Neural crest cell (in vitro differentiated cells): ENCODE results near the gene HIRA. TPM values are rescaled to one million over a fixed set of nuclear protein-coding genes. Genes with fewer than 3 reads are reported as not detected.

ENCODE experiments used
- DNase-seq: peaks from one replicate; pipeline ENCODE4 v3.0.0; 2021; ENCODE audit warnings: low read depth, mixed read lengths, low spot score
- H3K27ac Mint-ChIP-seq: one replicate; pipeline ENCODE4 v1.8.0; 2021; ENCODE audit warnings: mild to moderate bottlenecking, mixed read lengths; ENCODE audit not compliant: unreplicated experiment
- H3K27me3 Mint-ChIP-seq: 2 replicates; pipeline ENCODE4 v1.8.0; 2021; ENCODE audit warnings: low read depth, mild to moderate bottlenecking, mixed read lengths
- H3K36me3 Mint-ChIP-seq: 2 replicates; pipeline ENCODE4 v1.8.0; 2021; ENCODE audit warnings: low read depth, mild to moderate bottlenecking, mixed read lengths
- H3K4me1 Mint-ChIP-seq: 2 replicates; pipeline ENCODE4 v1.8.0; 2021; ENCODE audit warnings: mixed read lengths
- H3K4me3 Mint-ChIP-seq: one replicate; pipeline ENCODE4 v1.8.0; 2021; ENCODE audit warnings: mild to moderate bottlenecking, mixed read lengths
- H3K9me3 Mint-ChIP-seq: 2 replicates; pipeline ENCODE4 v1.8.0; 2021; ENCODE audit warnings: mixed read lengths
- total RNA-seq: library from RNA; stranded (reverse); gene quantifications from 2 replicates; pipeline ENCODE4 v1.2.1, GENCODE V29; 2021
- TF ChIP-seq, protein P1 (sequence below): fragments of 200-600 bp; sonication (generic); conservative IDR thresholded peaks from 2 replicates; pipeline ENCODE4 v1.5.0; 2021; ENCODE audit warnings: antibody characterized with exemption, mild to moderate bottlenecking

Gene HIRA
- total RNA-seq, 1 donor from 2014 or later = 57.1 TPM

DNA sequence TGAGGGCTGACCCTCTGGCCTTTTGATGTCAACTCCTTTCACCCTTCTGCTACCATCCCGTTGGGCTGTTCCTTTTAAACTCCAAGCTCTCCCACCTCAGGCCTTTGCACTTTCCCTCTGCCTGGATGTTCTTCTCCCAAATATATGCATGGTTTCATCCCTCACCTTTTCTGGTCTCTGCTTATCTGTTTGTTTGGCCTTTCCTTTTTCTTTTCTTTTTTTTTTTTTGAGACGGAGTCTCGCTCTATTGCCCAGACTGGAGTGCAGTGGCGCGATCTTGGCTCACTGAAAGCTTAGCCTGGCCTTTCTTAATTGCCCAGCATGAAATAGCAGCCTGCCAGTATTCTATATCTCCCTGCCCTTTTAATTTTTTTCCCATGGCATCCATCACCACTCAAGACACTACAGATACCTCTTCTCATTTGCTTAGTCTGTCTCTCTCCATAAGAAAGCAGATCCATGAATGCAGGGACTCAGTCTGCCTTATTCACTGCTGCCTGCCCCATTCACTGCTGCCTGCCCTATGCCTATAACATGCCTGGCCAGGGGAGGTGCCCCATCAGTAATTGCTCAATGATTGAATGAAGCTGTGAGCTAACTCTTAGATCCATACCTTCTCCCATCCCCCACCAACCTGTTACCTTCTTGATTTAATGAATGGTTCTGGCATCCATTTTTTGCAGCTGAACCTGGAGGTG lies 81.6 kb downstream of the HIRA start:
- DNase-seq = no peak
- no peaks in the 10 kb centered on the region for H3K27me3 Mint-ChIP-seq
- peak overlapping the region; percentile 13 for H3K27ac Mint-ChIP-seq
- TF ChIP-seq, protein P1, sequence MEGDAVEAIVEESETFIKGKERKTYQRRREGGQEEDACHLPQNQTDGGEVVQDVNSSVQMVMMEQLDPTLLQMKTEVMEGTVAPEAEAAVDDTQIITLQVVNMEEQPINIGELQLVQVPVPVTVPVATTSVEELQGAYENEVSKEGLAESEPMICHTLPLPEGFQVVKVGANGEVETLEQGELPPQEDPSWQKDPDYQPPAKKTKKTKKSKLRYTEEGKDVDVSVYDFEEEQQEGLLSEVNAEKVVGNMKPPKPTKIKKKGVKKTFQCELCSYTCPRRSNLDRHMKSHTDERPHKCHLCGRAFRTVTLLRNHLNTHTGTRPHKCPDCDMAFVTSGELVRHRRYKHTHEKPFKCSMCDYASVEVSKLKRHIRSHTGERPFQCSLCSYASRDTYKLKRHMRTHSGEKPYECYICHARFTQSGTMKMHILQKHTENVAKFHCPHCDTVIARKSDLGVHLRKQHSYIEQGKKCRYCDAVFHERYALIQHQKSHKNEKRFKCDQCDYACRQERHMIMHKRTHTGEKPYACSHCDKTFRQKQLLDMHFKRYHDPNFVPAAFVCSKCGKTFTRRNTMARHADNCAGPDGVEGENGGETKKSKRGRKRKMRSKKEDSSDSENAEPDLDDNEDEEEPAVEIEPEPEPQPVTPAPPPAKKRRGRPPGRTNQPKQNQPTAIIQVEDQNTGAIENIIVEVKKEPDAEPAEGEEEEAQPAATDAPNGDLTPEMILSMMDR = no peak
- peaks cover 50% of the 10 kb centered on the region for H3K36me3 Mint-ChIP-seq
- H3K9me3 Mint-ChIP-seq = peaks cover 4% of the 10 kb centered on the region
- no peak overlapping the region for H3K4me3 Mint-ChIP-seq
- H3K4me1 Mint-ChIP-seq = no peaks in the 10 kb centered on the region

- no peak overlapping the region for H3K27ac Mint-ChIP-seq
- no peak overlapping the region for H3K4me3 Mint-ChIP-seq
- peaks cover 68% of the 10 kb centered on the region for H3K36me3 Mint-ChIP-seq
- H3K4me1 Mint-ChIP-seq = no peaks in the 10 kb centered on the region
- H3K9me3 Mint-ChIP-seq = peaks cover 11% of the 10 kb centered on the region
- no peaks in the 10 kb centered on the region for H3K27me3 Mint-ChIP-seq
- DNase-seq = no peak
- TF ChIP-seq, protein P1 = no peak
Observed at GRCh38 chr22:19346677-19347265, 84.8 kb downstream of the HIRA start.

DNA sequence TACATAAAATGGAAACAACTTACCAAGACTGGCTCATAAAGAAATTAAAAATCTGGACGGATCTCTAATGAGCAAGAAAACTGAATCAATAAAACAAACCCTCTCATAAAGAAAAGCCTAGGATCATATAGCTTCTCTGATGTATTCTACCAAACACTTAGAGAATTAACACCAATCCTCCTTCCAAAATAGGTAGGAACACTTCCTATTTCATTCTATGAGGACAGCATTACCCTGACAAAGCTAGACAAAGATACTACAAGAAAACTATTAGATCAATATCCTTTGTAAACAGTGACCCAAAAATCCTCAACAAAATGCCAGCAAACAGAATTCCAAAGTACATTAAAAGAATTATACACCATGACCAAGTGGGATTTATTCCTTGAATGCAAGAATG lies 87.1 kb downstream of the HIRA start:
- H3K9me3 Mint-ChIP-seq = peaks cover 15% of the 10 kb centered on the region
- H3K4me1 Mint-ChIP-seq = no peaks in the 10 kb centered on the region
- H3K36me3 Mint-ChIP-seq = peaks cover 70% of the 10 kb centered on the region
- H3K4me3 Mint-ChIP-seq = no peak overlapping the region
- no peak overlapping the region for H3K27ac Mint-ChIP-seq
- no peak for DNase-seq
- TF ChIP-seq, protein P1 = no peak
- no peaks in the 10 kb centered on the region for H3K27me3 Mint-ChIP-seq

- no peaks in the 10 kb centered on the region for H3K27me3 Mint-ChIP-seq
- no peak for DNase-seq
- no peak overlapping the region for H3K27ac Mint-ChIP-seq
- H3K9me3 Mint-ChIP-seq = peaks cover 22% of the 10 kb centered on the region
- peaks cover 75% of the 10 kb centered on the region for H3K36me3 Mint-ChIP-seq
- no peak overlapping the region for H3K4me3 Mint-ChIP-seq
- no peaks in the 10 kb centered on the region for H3K4me1 Mint-ChIP-seq
- TF ChIP-seq, protein P1 = no peak
Observed at GRCh38 chr22:19343470-19343869, 88.1 kb downstream of the HIRA start.

DNA sequence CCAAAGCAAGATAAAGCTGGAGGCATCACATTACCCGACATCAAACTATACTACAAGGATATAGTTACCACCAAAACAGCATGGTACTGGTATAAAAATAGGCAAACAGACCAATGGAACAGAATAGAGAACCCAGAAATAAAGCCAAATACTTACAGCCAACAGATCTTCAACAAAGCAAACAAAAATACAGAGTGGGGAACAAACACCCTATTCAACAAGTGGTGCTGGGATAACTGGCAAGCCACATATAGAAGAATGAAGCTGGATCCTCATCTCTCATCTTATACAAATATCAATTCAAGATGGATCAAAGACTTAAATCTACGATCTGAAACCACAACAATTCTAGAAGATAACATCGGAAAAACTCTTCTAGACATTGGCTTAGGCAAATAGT lies 90.0 kb downstream of the HIRA start:
- Mint-ChIP-seq H3K9me3 (peaks cover 27% of the 10 kb centered on the region), H3K4me1 (no peaks in the 10 kb centered on the region), H3K27ac (no peak overlapping the region)

More for the DNA sequence above, 90.0 kb downstream of the HIRA start:
- Mint-ChIP-seq H3K36me3 (peaks cover 86% of the 10 kb centered on the region), H3K27me3 (no peaks in the 10 kb centered on the region), H3K4me3 (no peak overlapping the region)
- DNase-seq = no peak
- TF ChIP-seq, protein P1 = no peak
